Smooth muscle cell (in vitro differentiated cells): ENCODE measurements around the gene FKBP1A. TPM values are rescaled to one million over a fixed set of nuclear protein-coding genes. Genes with fewer than 3 reads are reported as not detected.

Source experiments
- DNase-seq: peaks from one replicate; lab custom pipeline; 2025; ENCODE audit not compliant: unreplicated experiment; lab: John Stamatoyannopoulos, UW
- H2AFZ ChIP-seq: fragments of 200-600 bp; sonication (generic); 2 replicates; pipeline ENCODE4 v1.6.0; 2016; ENCODE audit warnings: antibody characterized with exemption, low read depth, mild to moderate bottlenecking
- H3F3A ChIP-seq: fragments of 200-600 bp; sonication (generic); 2 replicates; pipeline ENCODE4 v1.6.0; 2017; ENCODE audit warnings: antibody characterized with exemption, low read depth
- H3K27ac ChIP-seq: fragments of 200-600 bp; sonication (generic); 2 replicates; pipeline ENCODE4 v1.5.1; 2016; ENCODE audit warnings: low read depth, mild to moderate bottlenecking
- H3K27me3 ChIP-seq: fragments of 200-600 bp; sonication (generic); 2 replicates; pipeline ENCODE4 v1.6.1; 2016; ENCODE audit warnings: low read depth, mild to moderate bottlenecking
- H3K36me3 ChIP-seq: fragments of 200-600 bp; sonication (generic); 2 replicates; pipeline ENCODE4 v1.5.1; 2016; ENCODE audit warnings: low read depth
- H3K4me1 ChIP-seq: fragments of 200-600 bp; sonication (generic); 2 replicates; pipeline ENCODE4 v1.5.1; 2016; ENCODE audit warnings: low read depth
- H3K4me2 ChIP-seq: fragments of 200-600 bp; sonication (generic); 2 replicates; pipeline ENCODE4 v1.6.0; 2016; ENCODE audit warnings: mild to moderate bottlenecking
- H3K4me3 ChIP-seq: fragments of 200-600 bp; sonication (generic); 2 replicates; pipeline ENCODE4 v1.5.1; 2016; ENCODE audit warnings: mild to moderate bottlenecking
- H3K79me2 ChIP-seq: fragments of 200-600 bp; sonication (generic); 2 replicates; pipeline ENCODE4 v1.6.0; 2016; ENCODE audit warnings: low read depth, mild to moderate bottlenecking
- H3K9ac ChIP-seq: fragments of 200-600 bp; sonication (generic); 2 replicates; pipeline ENCODE4 v1.6.0; 2016; ENCODE audit warnings: low read depth
- H3K9me3 ChIP-seq: fragments of 200-600 bp; sonication (generic); replicated peaks from 2 replicates; pipeline ENCODE4 v1.5.1; 2016; ENCODE audit warnings: low read depth
- H4K20me1 ChIP-seq: fragments of 200-600 bp; sonication (generic); 2 replicates; pipeline ENCODE4 v1.6.0; 2016; ENCODE audit warnings: low read depth
- whole genome bisulfite sequencing: methylation state at CpG from one replicate; pipeline ENCODE4 v1.1.7; 2016; ENCODE audit warnings: low lambda C conversion rate; 5-methylcytosine and 5-hydroxymethylcytosine counted together
- polyA plus RNA-seq: library from polyadenylated mRNA; unstranded; fragments of >200 nt; fragmentation: Nextera tagmentation; extraction: Ambion mirVana; gene quantifications from 2 replicates; pipeline ENCODE4 v1.2.1, GENCODE V29; 2016
- total RNA-seq: library from RNA; depleted of rRNA; stranded (reverse); fragments of >200 nt; gene quantifications from 2 replicates; pipeline ENCODE4 v1.2.3, GENCODE V29; 2014
- TF ChIP-seq, protein P1 (sequence below): fragments of 200-600 bp; sonication (generic); IDR thresholded peaks from 2 replicates; pipeline ENCODE4 v1.5.1; 2017; ENCODE audit warnings: borderline replicate concordance, mild to moderate bottlenecking, antibody characterized with exemption; ENCODE audit not compliant: insufficient read depth, poor library complexity, severe bottlenecking

The FKBP1A gene
- total and polyA plus RNA-seq, 2 experiments from 2014 or later, result 163 to 184 TPM

DNA sequence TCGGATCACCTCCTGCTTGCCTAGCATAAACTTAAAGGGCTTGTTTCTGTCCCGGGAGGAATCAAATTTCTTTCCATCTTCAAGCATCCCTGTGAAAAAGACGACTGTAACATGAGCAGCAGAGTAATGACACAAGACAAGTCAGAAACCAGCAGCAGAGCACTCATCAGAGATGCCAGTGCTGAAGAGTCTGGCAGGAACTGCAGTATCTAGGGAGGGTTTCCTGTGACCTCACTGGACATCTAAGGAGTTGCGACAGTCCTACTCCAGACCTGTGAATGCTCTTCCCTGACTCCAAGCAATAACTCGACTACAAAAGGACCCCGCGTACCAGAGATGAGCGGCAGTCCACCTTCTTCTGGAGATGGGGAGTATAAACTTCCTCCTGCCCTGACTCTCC, 17.3 kb downstream of the FKBP1A start:
- H3K4me1 ChIP-seq, result peaks cover 9% of the 10 kb centered on the region
- no peak for DNase-seq
- 69% methylated on average over 8 of the region's 8 CpGs for WGBS
- peaks cover 87% of the 10 kb centered on the region for H3K79me2 ChIP-seq
- H4K20me1 ChIP-seq, result peaks cover 98% of the 10 kb centered on the region
- peaks cover 15% of the 10 kb centered on the region for H3F3A ChIP-seq
- H2AFZ ChIP-seq, result no peak overlapping the region
- H3K4me2 ChIP-seq, result no peak overlapping the region
- no peaks in the 10 kb centered on the region for H3K36me3 ChIP-seq
- H3K4me3 ChIP-seq, result no peak overlapping the region
- H3K9me3 ChIP-seq, result no peaks in the 10 kb centered on the region
- no peak overlapping the region for H3K9ac ChIP-seq
- H3K27ac ChIP-seq, result no peak overlapping the region
- TF ChIP-seq, protein P1, sequence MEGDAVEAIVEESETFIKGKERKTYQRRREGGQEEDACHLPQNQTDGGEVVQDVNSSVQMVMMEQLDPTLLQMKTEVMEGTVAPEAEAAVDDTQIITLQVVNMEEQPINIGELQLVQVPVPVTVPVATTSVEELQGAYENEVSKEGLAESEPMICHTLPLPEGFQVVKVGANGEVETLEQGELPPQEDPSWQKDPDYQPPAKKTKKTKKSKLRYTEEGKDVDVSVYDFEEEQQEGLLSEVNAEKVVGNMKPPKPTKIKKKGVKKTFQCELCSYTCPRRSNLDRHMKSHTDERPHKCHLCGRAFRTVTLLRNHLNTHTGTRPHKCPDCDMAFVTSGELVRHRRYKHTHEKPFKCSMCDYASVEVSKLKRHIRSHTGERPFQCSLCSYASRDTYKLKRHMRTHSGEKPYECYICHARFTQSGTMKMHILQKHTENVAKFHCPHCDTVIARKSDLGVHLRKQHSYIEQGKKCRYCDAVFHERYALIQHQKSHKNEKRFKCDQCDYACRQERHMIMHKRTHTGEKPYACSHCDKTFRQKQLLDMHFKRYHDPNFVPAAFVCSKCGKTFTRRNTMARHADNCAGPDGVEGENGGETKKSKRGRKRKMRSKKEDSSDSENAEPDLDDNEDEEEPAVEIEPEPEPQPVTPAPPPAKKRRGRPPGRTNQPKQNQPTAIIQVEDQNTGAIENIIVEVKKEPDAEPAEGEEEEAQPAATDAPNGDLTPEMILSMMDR, result no peak
- no peaks in the 10 kb centered on the region for H3K27me3 ChIP-seq

DNA sequence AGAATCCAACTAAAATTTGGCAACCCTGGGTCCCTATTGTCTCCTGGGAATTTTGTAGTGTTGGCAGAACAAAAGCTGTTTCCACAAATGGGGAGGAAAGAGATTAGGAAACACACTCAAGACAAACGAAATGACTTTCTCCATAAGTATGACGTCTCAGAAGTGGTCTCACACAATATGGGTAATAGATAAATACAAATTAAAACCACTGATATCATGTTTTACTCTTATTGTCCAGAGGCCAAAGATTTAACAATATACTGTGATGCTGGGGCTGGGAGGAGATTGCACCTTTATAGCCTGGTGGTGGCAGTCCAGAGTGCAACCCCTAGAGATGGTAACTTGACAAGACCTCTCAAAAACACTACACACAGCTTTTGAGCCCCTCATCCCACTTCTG, 18.6 kb downstream of the FKBP1A start:
- Histone ChIP-seq H3K27me3 (no peaks in the 10 kb centered on the region), H2AFZ (no peak overlapping the region), H3K27ac (no peak overlapping the region), H3K36me3 (no peaks in the 10 kb centered on the region), H4K20me1 (peaks cover 95% of the 10 kb centered on the region), H3K4me3 (no peak overlapping the region), H3K9me3 (no peaks in the 10 kb centered on the region), H3K79me2 (peaks cover 76% of the 10 kb centered on the region), H3K4me1 (peaks cover 8% of the 10 kb centered on the region), H3K4me2 (no peak overlapping the region), H3F3A (peaks cover 13% of the 10 kb centered on the region), H3K9ac (no peak overlapping the region)
- TF ChIP-seq, protein P1, result no peak
- WGBS, result 95% methylated on average over 2 of the region's 2 CpGs
- DNase-seq, result no peak

DNA sequence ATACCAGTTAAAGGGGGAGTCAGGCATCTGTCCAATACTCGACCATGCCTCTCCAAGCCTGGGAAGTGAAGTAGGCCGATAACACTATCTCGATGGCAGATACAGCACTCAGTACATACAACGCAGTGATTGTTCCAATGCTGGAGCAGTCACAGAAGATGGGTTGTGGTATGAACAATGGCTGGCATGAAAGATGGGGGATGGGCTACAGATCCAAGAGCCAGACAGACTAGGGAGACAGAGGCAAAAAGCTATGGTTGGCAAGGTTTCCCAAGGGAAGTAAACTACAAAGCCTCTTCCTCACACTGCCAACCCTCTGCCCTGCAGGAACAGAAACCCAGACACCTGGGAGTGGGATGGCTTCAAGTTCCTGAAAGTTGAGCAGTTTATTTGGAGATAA, 19.2 kb downstream of the FKBP1A start:
- H3K9me3 ChIP-seq, result no peaks in the 10 kb centered on the region
- no peak overlapping the region for H3K4me3 ChIP-seq
- peaks cover 69% of the 10 kb centered on the region for H3K79me2 ChIP-seq
- H3K4me1 ChIP-seq, result peaks cover 8% of the 10 kb centered on the region
- H3F3A ChIP-seq, result peaks cover 10% of the 10 kb centered on the region
- no peak overlapping the region for H3K9ac ChIP-seq
- no peaks in the 10 kb centered on the region for H3K27me3 ChIP-seq
- peaks cover 94% of the 10 kb centered on the region for H4K20me1 ChIP-seq
- 89% methylated on average over 4 of the region's 4 CpGs for WGBS
- no peaks in the 10 kb centered on the region for H3K36me3 ChIP-seq
- no peak overlapping the region for H3K4me2 ChIP-seq
- no peak overlapping the region for H2AFZ ChIP-seq
- H3K27ac ChIP-seq, result no peak overlapping the region
- DNase-seq, result no peak
- TF ChIP-seq, protein P1, result no peak

GRCh38 chr20:1373036-1373435, 19.8 kb downstream of the FKBP1A start:
- peaks cover 64% of the 10 kb centered on the region for H3K79me2 ChIP-seq

More at GRCh38 chr20:1373036-1373435, 19.8 kb downstream of the FKBP1A start:
- Histone ChIP-seq H3K4me2 (no peak overlapping the region), H3K9ac (no peak overlapping the region), H4K20me1 (peaks cover 94% of the 10 kb centered on the region), H3K27ac (no peak overlapping the region), H3K9me3 (no peaks in the 10 kb centered on the region), H3K4me3 (no peak overlapping the region), H3K36me3 (peaks cover 2% of the 10 kb centered on the region), H3K4me1 (peaks cover 8% of the 10 kb centered on the region), H3F3A (peaks cover 10% of the 10 kb centered on the region), H3K27me3 (no peaks in the 10 kb centered on the region), H2AFZ (no peak overlapping the region)
- no peak for DNase-seq
- WGBS, result 96% methylated on average over 3 of the region's 3 CpGs
- TF ChIP-seq, protein P1, result no peak
